HUDEP-2 (cell line): Measurements from ENCODE around the gene RAB1B.

Experiments used
- DNase-seq, 76 experiments: peaks; one replicate each; lab custom pipeline; 2025; ENCODE audit not compliant: unreplicated experiment in 76 of 76; lab: John Stamatoyannopoulos, UW

Gene RAB1B

GRCh38 chr11:66268244-66268951, at the start of gene RAB1B:
TSS of gene RAB1B (plus strand) at chr11:66268639. CDS start at chr11:66268680, 41 bp downstream.
- peak; percentile 57 to 100 (median 99) for DNase-seq

- no peak for DNase-seq
These were observed 49.4 kb upstream of the RAB1B start for GRCh38 chr11:66218846-66219620.

GRCh38 chr11:66219846-66220565, 48.4 kb upstream of the RAB1B start:
- no peak for DNase-seq

- no peak for DNase-seq
These were observed 47.9 kb upstream of the RAB1B start for GRCh38 chr11:66220566-66220935.

- no peak for DNase-seq
These were observed 47.4 kb upstream of the RAB1B start for GRCh38 chr11:66221012-66221411.

- peak in 6 of 76 experiments; percentile 1 to 14 (median 2) for DNase-seq
These were observed 46.7 kb upstream of the RAB1B start for GRCh38 chr11:66221726-66222236.

- peak in 73 of 76 experiments; percentile 20 to 90 (median 76) for DNase-seq
These were observed 45.9 kb upstream of the RAB1B start for GRCh38 chr11:66222358-66223149.

- no peak for DNase-seq
These were observed 44.1 kb upstream of the RAB1B start for GRCh38 chr11:66224226-66224855.

GRCh38 chr11:66225066-66225465, 43.4 kb upstream of the RAB1B start:
- DNase-seq: no peak

GRCh38 chr11:66226101-66226500, 42.3 kb upstream of the RAB1B start:
- no peak for DNase-seq

- DNase-seq: no peak
These were observed 40.7 kb upstream of the RAB1B start for GRCh38 chr11:66227700-66228099.

- DNase-seq: no peak
These were observed 39.9 kb upstream of the RAB1B start for GRCh38 chr11:66228521-66228920.

- DNase-seq: no peak
These were observed 38.3 kb upstream of the RAB1B start for GRCh38 chr11:66230156-66230555.

- no peak for DNase-seq
These were observed 37.5 kb upstream of the RAB1B start for GRCh38 chr11:66230978-66231377.

GRCh38 chr11:66231561-66231960, 36.9 kb upstream of the RAB1B start:
- no peak for DNase-seq

- no peak for DNase-seq
These were observed 35.7 kb upstream of the RAB1B start for GRCh38 chr11:66232769-66233168.

- no peak for DNase-seq
These were observed 35.1 kb upstream of the RAB1B start for GRCh38 chr11:66233301-66233700.

- DNase-seq: no peak
These were observed 33.3 kb upstream of the RAB1B start for GRCh38 chr11:66235141-66235540.

- DNase-seq: no peak
These were observed 30.6 kb upstream of the RAB1B start for GRCh38 chr11:66237867-66238266.
